Spleen (tissue), 11 donors: ENCODE data around the gene RNF224. TPM values are rescaled to one million over a fixed set of nuclear protein-coding genes. Genes with fewer than 3 reads are reported as not detected.
A peak's percentile ranks its signal among the peaks of the same experiment; 100 is the strongest.

ENCODE experiments used
- DNase-seq: peaks from one replicate; pipeline ENCODE4 v3.0.0-alpha.2; 2020
- H3K27ac ChIP-seq, 8 donors: fragments of 200-600 bp; sonication (generic) in 7 of 8; 1 replicate in 4 of 8; 2 replicates in 4 of 8; pipeline versions ENCODE4 v1.5.0 to v1.8.0; 2016 to 2021; ENCODE audit warnings: inconsistent platforms in 4 of 8, mild to moderate bottlenecking in 4 of 8, moderate library complexity in 1 of 8
- H3K27me3 ChIP-seq, 7 donors: fragments of 200-600 bp; sonication (generic) in 6 of 7; replicated peaks in 1 of 7; 1 replicate in 4 of 7; 2 replicates in 3 of 7; pipeline versions ENCODE4 v1.5.0 to v1.8.0; 2016 to 2021; ENCODE audit warnings: inconsistent platforms in 3 of 7, mild to moderate bottlenecking in 1 of 7
- H3K36me3 ChIP-seq, 6 donors: fragments of 200-600 bp; sonication (generic) in 5 of 6; 1 replicate in 4 of 6; 2 replicates in 2 of 6; pipeline versions ENCODE4 v1.5.0 to v1.8.0; 2016 to 2021; ENCODE audit warnings: inconsistent platforms in 2 of 6
- H3K4me1 ChIP-seq, 6 donors: fragments of 200-600 bp; sonication (generic) in 5 of 6; 1 replicate in 3 of 6; 2 replicates in 3 of 6; pipeline versions ENCODE4 v1.5.0 to v1.8.0; 2016 to 2021; ENCODE audit warnings: inconsistent platforms in 3 of 6
- H3K4me3 ChIP-seq, 8 donors: fragments of 200-600 bp; sonication (generic) in 7 of 8; 1 replicate in 4 of 8; 2 replicates in 4 of 8; pipeline versions ENCODE4 v1.5.0 to v1.8.0; 2016 to 2021; ENCODE audit warnings: inconsistent platforms in 4 of 8, mild to moderate bottlenecking in 4 of 8, moderate library complexity in 2 of 8
- H3K9me3 ChIP-seq, 8 donors: fragments of 200-600 bp; sonication (generic) in 7 of 8; 1 replicate in 4 of 8; 2 replicates in 4 of 8; pipeline versions ENCODE4 v1.5.0 to v1.8.0; 2016 to 2021; ENCODE audit warnings: inconsistent platforms in 4 of 8
- POLR2A ChIP-seq, 3 donors: fragments of 450-650 bp; IDR thresholded peaks; one replicate each; pipeline ENCODE4 v1.5.1; 2017; ENCODE audit warnings: antibody characterized with exemption in 3 of 3, mild to moderate bottlenecking in 1 of 3
- POLR2AphosphoS5 ChIP-seq, 3 donors: sonication (generic); formaldehyde crosslinking; IDR thresholded peaks; one replicate each; pipeline ENCODE4 v1.5.1; 2017; ENCODE audit warnings: antibody characterized with exemption in 3 of 3
- WGBS, 5 donors: extraction: QIAGEN DNeasy Blood & Tissue Kit in 3 of 5; methylation state at CpG; one replicate each; pipeline versions ENCODE4 v1.1.5 to v1.1.7; 2013 to 2018; 5-methylcytosine and 5-hydroxymethylcytosine counted together
- intact Hi-C: fragments of 100-400 bp; cut with DNase I; formaldehyde crosslinking; loops from one replicate; pipeline ENCODE4 v1.15.0; 2023; ENCODE audit warnings: low total_unique reads
- polyA plus RNA-seq, 3 donors: library from polyadenylated mRNA; stranded (reverse); fragments of 200-250 nt; gene quantifications; one replicate each; pipeline ENCODE4 v1.2.1, GENCODE V29; 2013
- total RNA-seq, 7 donors: library from RNA; depleted of rRNA in 3 of 7; stranded (reverse); fragments of >200 nt in 3 of 7; fragmentation: NEBNext Ultra II Directional in 4 of 7; extraction: Animal tissue kit (Norgen Biotek cat#: 25700) in 4 of 7; gene quantifications; one replicate each; pipeline versions ENCODE4 v1.1.0 to v1.2.1, GENCODE V29; 2016 to 2021
- TF ChIP-seq, protein P1 (sequence below), 11 experiments: fragments of 200-600 bp in 7 of 11; fragments of 450-650 bp in 4 of 11; sonication (generic) in 4 of 11; IDR thresholded peaks in 8 of 11; conservative IDR thresholded peaks in 3 of 11; 1 replicate in 7 of 11; 2 replicates in 4 of 11; pipeline versions ENCODE4 v1.4.0 to v1.8.0; 2016 to 2021; ENCODE audit warnings: antibody characterized with exemption in 11 of 11, inconsistent platforms in 4 of 11, mild to moderate bottlenecking in 1 of 11
- donor health status: healthy with polysubstance abuse.
- donor health status: DM: no; HTN: no; CAD: no; lungs with moderate emphysema.
- donor health status: DM: no; HTN: no; CAD: no.
- donor health status: Bipolar disorder and iron deficiency.
- donor health status: healthy.
- donor health status: DM: no; HTN: no; CAD: no.
- donor health status: DM: yes; HTN: yes; CAD: no.

Gene RNF224
- total and polyA plus RNA-seq, 10 donors, result not detected

- intact Hi-C loops, result no loop called here
- Histone ChIP-seq H3K4me1 (peaks cover 16 to 42% (median 31%) of the 10 kb centered on the region in 6 donors), H3K27me3 (no peaks in the 10 kb centered on the region), H3K27ac (no peak overlapping the region), H3K9me3 (no peaks in the 10 kb centered on the region), H3K4me3 (no peak overlapping the region), H3K36me3 (peaks cover 0 to 85% (median 67%) of the 10 kb centered on the region in 6 donors)
- DNase-seq, result no peak
- WGBS, 5 donors, result 92 to 97% (median 95%) methylated on average over 21 to 27 of the region's 27 CpGs
- TF ChIP-seq, protein P1, sequence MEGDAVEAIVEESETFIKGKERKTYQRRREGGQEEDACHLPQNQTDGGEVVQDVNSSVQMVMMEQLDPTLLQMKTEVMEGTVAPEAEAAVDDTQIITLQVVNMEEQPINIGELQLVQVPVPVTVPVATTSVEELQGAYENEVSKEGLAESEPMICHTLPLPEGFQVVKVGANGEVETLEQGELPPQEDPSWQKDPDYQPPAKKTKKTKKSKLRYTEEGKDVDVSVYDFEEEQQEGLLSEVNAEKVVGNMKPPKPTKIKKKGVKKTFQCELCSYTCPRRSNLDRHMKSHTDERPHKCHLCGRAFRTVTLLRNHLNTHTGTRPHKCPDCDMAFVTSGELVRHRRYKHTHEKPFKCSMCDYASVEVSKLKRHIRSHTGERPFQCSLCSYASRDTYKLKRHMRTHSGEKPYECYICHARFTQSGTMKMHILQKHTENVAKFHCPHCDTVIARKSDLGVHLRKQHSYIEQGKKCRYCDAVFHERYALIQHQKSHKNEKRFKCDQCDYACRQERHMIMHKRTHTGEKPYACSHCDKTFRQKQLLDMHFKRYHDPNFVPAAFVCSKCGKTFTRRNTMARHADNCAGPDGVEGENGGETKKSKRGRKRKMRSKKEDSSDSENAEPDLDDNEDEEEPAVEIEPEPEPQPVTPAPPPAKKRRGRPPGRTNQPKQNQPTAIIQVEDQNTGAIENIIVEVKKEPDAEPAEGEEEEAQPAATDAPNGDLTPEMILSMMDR (IDR thresholded peaks at IDR 0.05 in 8 of 11, conservative IDR thresholded peaks at IDR 0.05 in 3 of 11), result no peak
- TF ChIP-seq POLR2A (IDR thresholded peaks at IDR 0.05) (no peak), POLR2AphosphoS5 (IDR thresholded peaks at IDR 0.05) (no peak)
Observed at GRCh38 chr9:137183980-137184595, 43.2 kb upstream of the RNF224 start.

DNA sequence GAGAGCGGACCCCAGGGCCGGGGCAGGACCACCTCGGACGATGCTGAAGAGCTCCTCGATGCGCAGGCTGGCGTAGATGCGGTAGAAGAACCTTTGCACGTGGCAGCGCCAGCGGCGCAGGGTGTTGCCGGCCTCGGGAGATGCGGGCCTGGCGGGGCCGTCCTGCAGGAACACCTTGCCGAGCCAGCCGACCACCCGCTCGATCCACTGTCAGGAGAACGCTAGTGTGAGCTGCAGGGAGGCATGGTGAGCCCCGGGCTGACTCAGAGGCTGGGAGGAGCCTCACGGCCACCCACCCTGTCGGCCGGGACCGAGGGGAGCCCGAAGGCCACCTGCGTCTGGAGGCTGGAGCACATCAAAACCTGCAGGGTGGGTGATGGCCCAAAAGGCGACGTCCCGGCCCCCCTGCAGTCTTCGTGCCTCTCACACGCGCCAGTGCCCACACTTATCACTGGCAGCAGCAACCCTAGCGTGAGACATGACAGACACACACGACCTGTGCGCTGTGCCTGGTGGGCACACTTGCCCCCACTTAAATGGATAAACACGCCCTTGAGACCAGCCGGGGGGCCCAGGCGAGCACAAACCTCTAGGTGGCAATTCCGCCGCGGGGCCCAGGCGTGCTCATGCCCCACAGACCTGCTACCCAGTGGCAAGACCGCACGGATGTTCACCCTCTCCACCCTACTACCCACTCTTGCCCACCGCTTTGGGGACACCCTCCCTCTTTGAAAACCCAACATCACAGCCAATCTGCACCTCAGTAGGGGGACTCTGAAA lies 42.2 kb upstream of the RNF224 start:
- no peak overlapping the region for H3K4me3 ChIP-seq
- H3K27me3 ChIP-seq, result no peaks in the 10 kb centered on the region
- intact Hi-C loops, result no loop called here
- 94 to 97% (median 95%) methylated on average over 46 to 48 of the region's 48 CpGs for WGBS, 5 donors
- TF ChIP-seq POLR2A (IDR thresholded peaks at IDR 0.05) (no peak), POLR2AphosphoS5 (IDR thresholded peaks at IDR 0.05) (no peak)
- TF ChIP-seq, protein P1 (IDR thresholded peaks at IDR 0.05 in 8 of 11, conservative IDR thresholded peaks at IDR 0.05 in 3 of 11), result no peak
- peaks cover 26 to 52% (median 40%) of the 10 kb centered on the region in 6 donors for H3K4me1 ChIP-seq
- H3K9me3 ChIP-seq, result no peaks in the 10 kb centered on the region
- peaks cover 0 to 81% (median 63%) of the 10 kb centered on the region in 6 donors for H3K36me3 ChIP-seq
- H3K27ac ChIP-seq, result no peak overlapping the region
- no peak for DNase-seq

DNA sequence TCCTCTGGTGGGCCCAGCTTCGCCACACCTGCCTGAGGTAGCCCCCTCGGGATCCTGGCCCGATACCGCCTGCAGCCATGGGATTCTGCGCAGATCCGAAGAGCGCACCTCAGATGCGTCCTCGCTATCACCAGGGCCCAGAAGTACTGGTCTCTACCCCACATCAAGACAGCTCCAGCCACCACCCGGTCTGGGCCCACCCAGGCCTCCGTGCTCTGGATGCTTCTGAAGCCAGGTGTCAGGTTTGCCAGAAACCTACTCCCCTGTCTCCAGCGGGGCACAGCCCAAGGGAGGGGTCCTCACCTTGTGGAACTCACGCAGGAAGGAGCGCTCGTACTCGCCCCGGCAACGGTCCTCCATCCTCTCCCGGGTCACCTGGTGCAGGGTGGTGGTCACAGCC lies 41.4 kb upstream of the RNF224 start:
- no peak for DNase-seq
- no peak for TF ChIP-seq POLR2A (IDR thresholded peaks at IDR 0.05)
- no peak for TF ChIP-seq POLR2AphosphoS5 (IDR thresholded peaks at IDR 0.05)
- TF ChIP-seq, protein P1 (IDR thresholded peaks at IDR 0.05 in 8 of 11, conservative IDR thresholded peaks at IDR 0.05 in 3 of 11), result no peak
- Histone ChIP-seq H3K4me1 (peaks cover 29 to 61% (median 48%) of the 10 kb centered on the region in 6 donors), H3K4me3 (no peak overlapping the region), H3K36me3 (peaks cover 0 to 81% (median 62%) of the 10 kb centered on the region in 6 donors), H3K27me3 (no peaks in the 10 kb centered on the region), H3K9me3 (no peaks in the 10 kb centered on the region), H3K27ac (no peak overlapping the region)
- 93 to 98% (median 97%) methylated on average over 11 to 19 of the region's 19 CpGs for WGBS, 5 donors
- intact Hi-C loops, result no loop called here

- no peaks in the 10 kb centered on the region for H3K27me3 ChIP-seq
- TF ChIP-seq, protein P1 (IDR thresholded peaks at IDR 0.05 in 8 of 11, conservative IDR thresholded peaks at IDR 0.05 in 3 of 11), result no peak
- no peak for TF ChIP-seq POLR2AphosphoS5 (IDR thresholded peaks at IDR 0.05)
- TF ChIP-seq POLR2A (IDR thresholded peaks at IDR 0.05), result no peak
- intact Hi-C loops, result no loop called here
- H3K27ac ChIP-seq, result no peak overlapping the region
- no peaks in the 10 kb centered on the region for H3K9me3 ChIP-seq
- H3K4me3 ChIP-seq, result peak overlapping the region in 2 of 8 donors; percentile 95 to 96
- 74 to 91% (median 90%) methylated on average over 5 to 6 of the region's 6 CpGs for WGBS, 5 donors
- H3K36me3 ChIP-seq, result peaks cover 0 to 81% (median 58%) of the 10 kb centered on the region in 6 donors
- DNase-seq, result no peak
- H3K4me1 ChIP-seq, result peaks cover 29 to 64% (median 51%) of the 10 kb centered on the region in 6 donors
Observed at GRCh38 chr9:137186385-137186784, 40.9 kb upstream of the RNF224 start.
